ENCODE data around the gene BIRC5. TPM values are rescaled to one million over a fixed set of nuclear protein-coding genes. Genes with fewer than 3 reads are reported as not detected.
A peak's percentile ranks its signal among the peaks of the same experiment; 100 is the strongest.

The BIRC5 gene
- total RNA-seq, 2 experiments from 2014 or later: 92.4 to 102 TPM

DNA sequence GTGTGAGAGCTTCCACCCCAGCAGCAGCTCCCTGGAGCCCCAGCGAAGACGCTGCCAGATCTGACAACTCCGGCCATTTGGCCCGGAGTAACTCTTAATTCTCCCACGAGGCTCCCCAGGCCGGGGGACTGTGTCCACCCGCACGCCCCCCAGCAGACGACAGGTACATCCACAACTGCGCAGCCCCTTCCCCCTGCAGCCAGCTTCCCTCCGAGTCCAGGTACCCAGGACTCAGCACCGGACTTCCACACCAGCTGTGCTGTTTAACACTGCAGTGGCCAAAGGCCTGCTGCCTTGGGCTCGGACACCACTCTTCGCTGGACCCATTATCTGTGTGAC, 38.4 kb upstream of the BIRC5 start:
- H3K4me3 Mint-ChIP-seq: no peak overlapping the region
- peaks cover 54% of the 10 kb centered on the region for H3K36me3 Mint-ChIP-seq
- no peaks in the 10 kb centered on the region for H3K27me3 Mint-ChIP-seq
- H3K9me3 Mint-ChIP-seq: no peaks in the 10 kb centered on the region
- peaks cover 54% of the 10 kb centered on the region for H3K4me1 Mint-ChIP-seq
- no peak for DNase-seq
- no peak overlapping the region for H3K27ac Mint-ChIP-seq

DNA sequence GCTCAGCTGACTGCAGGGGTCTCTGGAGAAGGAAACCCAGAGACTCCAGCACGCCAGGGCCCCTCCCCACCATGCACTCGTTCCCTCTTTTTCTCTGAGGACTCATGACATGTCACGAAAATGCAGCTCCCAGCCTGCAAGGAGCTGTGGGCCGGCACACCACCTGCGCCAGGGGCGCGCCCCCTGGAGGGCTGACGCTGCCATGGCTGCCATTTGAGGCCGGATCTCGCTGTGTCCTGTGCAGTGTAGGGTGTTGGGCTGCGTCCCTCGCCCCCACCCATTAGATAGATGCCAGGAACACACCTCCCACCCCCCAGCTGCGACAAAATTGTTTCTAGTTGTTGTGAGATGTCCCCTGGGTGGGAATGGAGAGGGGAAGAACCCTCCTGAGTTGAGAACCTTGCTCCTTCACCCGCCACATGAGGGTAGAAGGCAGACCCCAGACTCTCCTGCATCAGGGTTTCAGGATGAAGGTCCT, 37.5 kb upstream of the BIRC5 start:
- Mint-ChIP-seq H3K27ac (no peak overlapping the region), H3K27me3 (no peaks in the 10 kb centered on the region), H3K4me1 (peaks cover 46% of the 10 kb centered on the region), H3K36me3 (peaks cover 53% of the 10 kb centered on the region), H3K4me3 (no peak overlapping the region), H3K9me3 (no peaks in the 10 kb centered on the region)
- DNase-seq: peak; percentile 80

DNA sequence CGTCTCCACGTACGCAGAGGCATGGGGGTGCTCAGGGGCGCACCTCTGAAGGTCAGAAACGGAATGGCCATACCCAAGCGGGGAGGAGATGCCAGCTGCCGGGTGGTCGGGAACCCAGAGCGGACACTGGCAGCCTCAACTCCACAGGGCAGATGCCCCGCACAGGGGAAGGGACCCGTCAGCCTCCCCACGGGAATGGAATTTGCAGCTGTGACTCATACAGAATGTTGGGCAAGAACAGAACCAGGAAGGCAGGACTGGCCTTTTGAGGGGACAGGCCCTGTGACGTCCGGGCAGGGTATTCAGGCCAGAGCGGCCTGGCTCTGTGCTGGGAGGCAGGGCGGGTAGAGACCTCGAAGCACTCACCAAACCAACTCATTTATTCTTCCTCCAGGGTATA, 34.7 kb upstream of the BIRC5 start:
- Mint-ChIP-seq H3K9me3 (no peaks in the 10 kb centered on the region), H3K4me3 (no peak overlapping the region), H3K27me3 (no peaks in the 10 kb centered on the region), H3K4me1 (peaks cover 22% of the 10 kb centered on the region), H3K27ac (no peak overlapping the region), H3K36me3 (peaks cover 48% of the 10 kb centered on the region)
- DNase-seq: no peak

DNA sequence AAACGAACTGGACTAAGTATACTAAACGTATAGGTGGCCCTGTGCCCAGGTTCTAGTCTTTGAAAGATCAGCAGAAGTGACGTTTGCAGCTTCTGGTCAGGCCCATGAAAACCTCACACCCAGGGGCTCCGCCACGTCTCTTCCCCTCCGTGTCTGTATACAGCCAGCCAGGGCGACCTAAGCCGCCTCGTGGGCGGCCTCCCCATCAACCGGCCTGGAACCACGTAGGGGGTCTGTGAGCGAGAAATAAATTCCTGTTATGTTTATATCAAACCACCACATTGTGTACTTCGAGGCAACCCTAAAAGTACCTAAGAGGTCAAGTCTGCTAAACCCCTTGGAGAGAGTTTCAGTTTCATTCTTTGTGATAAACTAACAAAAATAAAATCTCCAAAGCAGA, 34.0 kb upstream of the BIRC5 start:
- no peak overlapping the region for H3K4me3 Mint-ChIP-seq
- H3K36me3 Mint-ChIP-seq: peaks cover 51% of the 10 kb centered on the region
- peaks cover 21% of the 10 kb centered on the region for H3K4me1 Mint-ChIP-seq
- no peaks in the 10 kb centered on the region for H3K9me3 Mint-ChIP-seq
- no peaks in the 10 kb centered on the region for H3K27me3 Mint-ChIP-seq
- no peak overlapping the region for H3K27ac Mint-ChIP-seq
- no peak for DNase-seq

DNA sequence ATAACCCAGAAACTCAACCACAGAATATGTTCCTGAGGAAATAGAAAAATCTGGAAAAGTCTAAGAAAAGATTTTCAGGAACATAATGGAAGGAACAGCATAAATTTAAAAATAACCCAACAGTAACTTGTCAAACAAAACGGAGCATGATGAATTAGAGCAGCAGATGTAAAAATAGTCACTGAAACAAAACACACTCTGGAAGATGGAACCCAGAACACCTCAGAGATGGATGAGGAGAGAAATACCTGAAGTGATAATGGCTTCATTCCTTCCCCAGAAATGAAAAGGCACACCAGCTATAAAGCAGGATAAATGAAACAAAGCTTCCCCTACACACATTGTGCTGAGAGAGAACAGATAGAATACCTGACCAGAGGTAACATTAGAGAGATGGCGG, 33.5 kb upstream of the BIRC5 start:
- DNase-seq: no peak
- Mint-ChIP-seq H3K27me3 (no peaks in the 10 kb centered on the region), H3K36me3 (peaks cover 48% of the 10 kb centered on the region), H3K4me3 (no peak overlapping the region), H3K4me1 (peaks cover 21% of the 10 kb centered on the region), H3K27ac (no peak overlapping the region), H3K9me3 (no peaks in the 10 kb centered on the region)

DNA sequence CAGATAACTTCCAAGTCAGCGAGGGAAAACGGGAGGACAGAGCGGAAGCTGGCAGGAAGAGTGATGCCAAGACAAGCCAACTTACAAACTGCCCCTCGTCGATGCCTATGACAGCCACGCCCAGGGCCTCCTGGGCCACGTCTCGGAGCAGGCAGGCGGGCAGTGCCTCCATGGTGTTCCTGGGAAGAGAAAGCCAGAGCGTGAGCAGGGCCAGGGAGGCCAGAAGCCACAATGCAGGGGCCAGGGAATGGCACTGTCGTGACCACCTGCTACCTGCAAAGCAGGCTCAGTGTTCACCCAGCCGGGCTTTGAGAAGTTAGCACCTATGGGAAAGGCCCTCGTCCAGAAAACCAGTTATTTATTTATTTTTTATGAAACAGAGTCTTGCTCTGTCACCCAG, 31.5 kb upstream of the BIRC5 start:
- peaks cover 15% of the 10 kb centered on the region for H3K4me1 Mint-ChIP-seq
- peaks cover 50% of the 10 kb centered on the region for H3K36me3 Mint-ChIP-seq
- no peaks in the 10 kb centered on the region for H3K27me3 Mint-ChIP-seq
- H3K27ac Mint-ChIP-seq: no peak overlapping the region
- H3K4me3 Mint-ChIP-seq: no peak overlapping the region
- no peak for DNase-seq
- H3K9me3 Mint-ChIP-seq: no peaks in the 10 kb centered on the region

DNA sequence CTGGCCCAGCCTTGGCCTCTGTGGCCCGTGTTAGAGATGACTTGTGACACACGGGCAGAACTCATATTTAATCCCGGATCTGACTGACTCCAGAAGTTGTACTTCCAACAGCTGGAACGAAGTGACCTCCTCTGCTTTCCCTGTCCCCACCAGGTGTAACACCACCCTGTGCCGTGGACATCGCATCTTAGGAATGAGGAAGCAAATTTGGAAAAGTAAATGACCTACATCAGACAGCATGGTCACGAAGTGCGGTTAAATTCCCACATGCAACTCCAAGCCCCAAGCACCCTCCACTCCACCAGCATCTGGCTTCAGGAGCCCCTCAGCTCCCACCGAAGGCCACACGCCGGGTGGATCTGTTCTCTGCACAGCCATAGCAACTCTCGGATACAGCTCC, 30.1 kb upstream of the BIRC5 start:
- Mint-ChIP-seq H3K4me1 (peaks cover 18% of the 10 kb centered on the region), H3K27me3 (no peaks in the 10 kb centered on the region), H3K36me3 (peaks cover 47% of the 10 kb centered on the region), H3K9me3 (no peaks in the 10 kb centered on the region), H3K4me3 (peak overlapping the region; percentile 40), H3K27ac (no peak overlapping the region)
- no peak for DNase-seq

DNA sequence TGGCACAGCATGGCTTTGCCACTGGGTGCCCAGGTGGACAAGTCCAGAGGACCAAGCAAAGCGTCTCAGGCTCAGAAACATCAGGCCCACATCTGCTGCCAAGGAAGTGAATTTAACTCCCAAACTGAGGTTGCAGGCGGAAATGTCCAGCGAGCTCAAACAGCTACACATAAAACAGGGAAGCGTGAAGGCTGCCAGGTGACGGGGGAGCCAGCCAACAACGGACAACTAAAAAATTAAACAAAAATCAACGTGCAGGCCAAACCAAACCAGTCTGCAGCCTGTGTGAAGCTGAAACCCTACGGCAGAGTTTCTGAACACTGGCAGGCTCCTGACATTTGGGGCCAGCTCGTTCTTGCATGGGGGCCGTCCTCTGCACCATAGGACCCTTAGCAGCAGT, 29.7 kb upstream of the BIRC5 start:
- Mint-ChIP-seq H3K27me3 (no peaks in the 10 kb centered on the region), H3K27ac (no peak overlapping the region), H3K36me3 (peaks cover 44% of the 10 kb centered on the region), H3K9me3 (no peaks in the 10 kb centered on the region), H3K4me3 (peak overlapping the region; percentile 40), H3K4me1 (peaks cover 18% of the 10 kb centered on the region)
- no peak for DNase-seq

DNA sequence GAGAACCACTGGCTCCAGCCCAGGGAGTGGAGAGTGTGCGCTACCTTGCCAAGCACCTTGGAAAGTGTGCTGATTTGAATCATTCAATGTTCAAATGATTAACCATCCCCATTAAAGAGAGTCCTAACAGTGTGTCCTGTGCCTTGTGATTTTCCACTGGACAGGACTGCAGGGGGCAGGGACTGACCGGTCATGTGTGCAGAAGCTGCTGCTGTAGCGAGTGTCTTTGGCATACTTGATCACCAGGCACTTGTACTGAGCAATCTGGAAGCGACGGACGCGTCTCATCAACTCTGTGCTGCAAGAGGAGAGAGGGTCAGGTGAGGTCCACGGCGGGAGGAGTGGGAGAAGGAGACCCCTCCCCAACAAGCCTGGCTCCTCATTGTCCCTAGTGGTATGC, 29.2 kb upstream of the BIRC5 start:
- Mint-ChIP-seq H3K9me3 (no peaks in the 10 kb centered on the region), H3K4me1 (peaks cover 18% of the 10 kb centered on the region), H3K27ac (no peak overlapping the region), H3K4me3 (peak overlapping the region; percentile 88), H3K27me3 (no peaks in the 10 kb centered on the region), H3K36me3 (peaks cover 40% of the 10 kb centered on the region)
- no peak for DNase-seq

DNA sequence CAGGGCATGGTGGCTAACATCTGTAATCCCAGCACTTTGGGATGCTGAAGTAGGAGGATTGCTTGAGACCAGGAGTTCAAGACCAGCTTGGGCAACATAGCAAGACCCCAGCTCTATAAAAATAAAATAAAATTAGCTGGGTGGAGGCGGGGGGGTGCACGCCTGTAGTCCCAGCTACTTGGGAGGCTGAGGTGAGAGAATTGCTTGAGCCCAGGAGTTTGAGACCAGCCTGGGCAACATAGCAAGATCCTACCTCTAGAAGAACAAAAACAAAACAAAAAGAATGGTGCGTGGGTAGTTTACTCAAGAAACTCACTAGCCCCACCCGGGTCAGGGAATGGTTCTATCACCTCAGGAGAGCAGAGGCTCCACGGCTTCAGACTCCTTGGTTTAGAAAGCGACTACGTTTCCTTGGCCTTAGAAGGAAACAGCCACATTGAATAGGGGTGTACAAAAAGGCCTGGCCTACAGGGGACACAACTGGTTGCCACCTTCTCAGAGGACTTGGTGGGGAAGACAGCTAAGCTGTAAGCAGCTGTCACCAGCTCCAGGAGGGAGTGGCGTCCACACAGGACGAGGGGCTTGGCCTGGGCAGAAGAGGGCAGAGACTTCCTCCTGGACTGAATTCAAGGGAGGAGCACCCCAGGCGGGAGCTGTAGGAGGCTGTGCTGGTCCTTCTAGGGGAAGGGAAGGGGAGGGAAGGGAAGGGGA, 27.9 kb upstream of the BIRC5 start:
- Mint-ChIP-seq H3K4me1 (peaks cover 13% of the 10 kb centered on the region), H3K27ac (peak overlapping the region; percentile 81), H3K9me3 (no peaks in the 10 kb centered on the region), H3K4me3 (peak overlapping the region; percentile 88), H3K36me3 (peaks cover 43% of the 10 kb centered on the region), H3K27me3 (no peaks in the 10 kb centered on the region)
- DNase-seq: no peak

DNA sequence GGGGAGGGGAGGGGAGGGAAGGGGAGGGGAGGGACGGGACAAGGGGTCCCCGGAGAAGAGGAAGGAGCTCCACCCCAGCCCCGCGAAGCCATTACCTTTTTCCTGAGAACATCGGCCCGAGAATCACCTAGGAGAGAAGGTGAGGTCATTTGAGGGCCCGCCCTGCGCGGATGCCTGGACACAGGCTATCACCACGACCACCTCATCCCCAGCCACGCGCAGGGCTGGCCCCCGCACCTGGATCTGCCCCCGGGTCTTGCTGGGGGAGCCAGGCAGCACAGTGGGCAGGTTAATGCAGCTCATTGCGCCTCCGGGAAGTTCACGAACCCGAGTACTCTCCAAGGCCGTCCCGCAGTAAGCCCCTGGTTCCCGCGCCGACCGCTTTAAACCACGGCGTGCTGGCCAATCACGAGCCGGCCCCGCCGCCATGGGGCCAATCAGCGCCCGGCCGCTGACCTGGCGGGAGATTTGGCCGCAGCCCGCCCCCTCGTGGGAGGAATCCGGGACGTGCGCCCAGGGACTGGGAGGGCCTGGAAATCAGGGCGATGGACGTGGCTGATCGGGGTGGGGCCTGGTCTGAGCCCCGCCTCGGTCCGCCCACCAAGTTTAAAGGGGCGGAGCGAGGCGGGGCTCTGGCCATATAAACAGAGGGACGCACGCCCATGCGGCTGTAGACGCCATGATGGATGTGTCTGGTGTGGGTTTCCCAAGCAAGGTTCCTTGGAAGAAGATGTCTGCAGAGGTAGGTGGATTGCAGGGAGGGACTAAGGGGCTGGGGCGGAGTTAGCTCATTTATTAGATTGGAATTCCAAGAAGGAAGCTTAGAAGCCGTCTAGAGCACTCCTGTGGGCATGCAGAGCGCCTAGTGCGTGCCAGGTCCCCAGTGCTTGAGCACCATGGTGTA, 27.1 kb upstream of the BIRC5 start, which contains the start of the genes AFMID and TK1:
AFMID (plus strand) TSS at position 671 of the 904 bp plus-strand sequence; CDS start at position 680, 9 bp downstream.
TK1 (minus strand) TSS at position 361 of the 904 bp plus-strand sequence; CDS start at position 303, 58 bp downstream.
- peaks cover 13% of the 10 kb centered on the region for H3K4me1 Mint-ChIP-seq
- no peaks in the 10 kb centered on the region for H3K9me3 Mint-ChIP-seq
- peak within 1 kb of the TSS; percentile 81 for H3K27ac Mint-ChIP-seq
- peak; percentile 98 for DNase-seq
- peaks cover 39% of the 10 kb centered on the region for H3K36me3 Mint-ChIP-seq
- H3K4me3 Mint-ChIP-seq: peak within 1 kb of the TSS; percentile 88
- H3K27me3 Mint-ChIP-seq: no peaks in the 10 kb centered on the region

DNA sequence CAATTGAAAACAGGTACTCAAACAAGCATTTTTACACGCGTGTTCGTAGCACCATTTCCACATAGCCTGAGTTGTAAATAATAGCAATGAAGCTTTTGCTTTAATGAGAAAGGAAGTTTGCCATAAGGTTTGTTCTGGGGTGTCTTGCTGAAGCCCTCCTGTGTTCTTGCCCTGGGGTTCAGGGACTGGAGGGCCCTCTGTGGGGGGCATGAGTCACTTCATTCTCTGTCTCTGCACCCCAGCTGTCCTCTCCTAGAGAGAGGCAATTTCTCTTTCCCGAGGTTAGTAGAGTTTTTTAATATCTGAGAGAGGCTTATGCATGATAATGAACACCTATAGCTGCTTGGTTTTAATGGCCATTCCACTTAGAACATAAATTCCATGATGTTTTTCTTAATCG, 17.3 kb upstream of the BIRC5 start:
- H3K4me3 Mint-ChIP-seq: no peak overlapping the region
- H3K36me3 Mint-ChIP-seq: peaks cover 6% of the 10 kb centered on the region
- no peak for DNase-seq
- H3K27me3 Mint-ChIP-seq: no peaks in the 10 kb centered on the region
- no peaks in the 10 kb centered on the region for H3K4me1 Mint-ChIP-seq
- no peaks in the 10 kb centered on the region for H3K9me3 Mint-ChIP-seq
- H3K27ac Mint-ChIP-seq: no peak overlapping the region

DNA sequence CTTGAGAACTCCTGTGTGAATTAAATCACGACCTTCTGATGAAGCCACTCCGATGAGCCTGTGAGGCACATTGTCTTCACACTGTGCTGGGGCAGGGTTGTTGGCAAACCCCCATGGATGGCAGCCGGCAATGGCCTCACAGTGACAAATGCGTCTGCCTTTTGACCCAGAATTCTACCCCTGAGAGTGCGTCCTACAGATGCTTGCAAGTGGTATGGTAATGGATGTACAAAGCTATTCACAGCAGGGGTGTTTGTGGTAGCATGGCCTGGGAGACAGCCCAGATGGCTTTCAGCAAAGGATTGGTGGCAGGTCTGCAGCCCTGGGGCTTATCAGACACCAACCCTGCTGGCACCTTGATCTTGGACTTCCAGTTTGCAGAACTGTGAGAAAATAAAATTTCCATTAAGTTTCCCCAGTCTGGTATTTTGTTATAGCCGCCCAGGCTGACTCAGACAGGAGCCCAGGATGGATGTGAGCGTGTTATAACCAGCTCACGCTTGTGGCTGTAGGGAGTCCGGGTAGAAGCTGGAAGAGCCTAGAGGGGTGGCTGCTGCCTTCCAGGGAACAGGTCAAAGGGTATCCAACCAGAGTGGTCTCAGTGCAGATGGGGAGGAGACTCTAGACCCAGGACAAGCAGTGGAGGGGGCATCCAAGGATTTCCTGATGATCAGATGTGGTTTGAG, 16.8 kb upstream of the BIRC5 start:
- H3K27me3 Mint-ChIP-seq: no peaks in the 10 kb centered on the region
- no peak for DNase-seq
- H3K4me3 Mint-ChIP-seq: no peak overlapping the region
- no peak overlapping the region for H3K27ac Mint-ChIP-seq
- H3K36me3 Mint-ChIP-seq: peaks cover 6% of the 10 kb centered on the region
- no peaks in the 10 kb centered on the region for H3K4me1 Mint-ChIP-seq
- no peaks in the 10 kb centered on the region for H3K9me3 Mint-ChIP-seq

DNA sequence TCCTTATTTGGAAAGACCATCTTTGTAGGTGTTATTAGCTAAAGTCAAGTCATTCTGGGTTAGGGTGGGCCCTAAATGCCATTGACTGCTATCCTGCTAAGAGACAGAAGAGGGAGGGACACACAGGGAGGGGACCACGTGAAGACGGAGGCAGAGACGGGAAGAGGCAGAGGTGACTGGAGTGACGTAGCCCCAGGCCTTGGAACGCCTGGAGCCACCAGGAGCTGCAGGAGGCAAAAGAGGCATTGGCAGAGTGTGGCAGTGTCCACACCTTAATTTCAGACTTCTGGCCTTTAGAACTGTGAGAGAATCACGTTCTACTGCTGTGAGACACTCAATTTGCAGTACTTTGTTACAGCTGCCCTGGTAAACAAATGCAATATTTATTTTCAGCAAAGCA, 13.6 kb upstream of the BIRC5 start:
- no peak for DNase-seq
- Mint-ChIP-seq H3K27me3 (no peaks in the 10 kb centered on the region), H3K36me3 (peaks cover 6% of the 10 kb centered on the region), H3K4me1 (no peaks in the 10 kb centered on the region), H3K27ac (no peak overlapping the region), H3K4me3 (no peak overlapping the region), H3K9me3 (no peaks in the 10 kb centered on the region)

DNA sequence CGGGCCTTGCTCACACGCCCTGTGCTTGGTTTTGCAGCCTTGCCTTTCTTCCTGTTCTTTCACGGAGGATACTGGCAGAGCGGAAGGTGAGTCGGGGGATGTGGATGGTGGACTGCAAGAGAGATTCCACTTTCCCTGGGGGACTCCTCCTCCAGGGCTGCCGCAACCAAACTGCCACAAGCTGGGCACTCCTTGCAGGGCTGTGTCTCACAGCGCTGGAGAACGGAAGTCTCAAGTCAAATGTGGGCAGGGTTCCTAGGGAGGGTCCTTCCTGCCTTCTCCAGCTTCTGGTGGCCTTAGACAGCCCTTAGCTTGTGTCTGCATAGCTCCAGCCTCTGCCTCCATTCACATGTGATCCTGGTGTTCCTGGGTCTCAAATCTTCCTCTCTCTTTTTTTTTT, 11.4 kb upstream of the BIRC5 start:
- Mint-ChIP-seq H3K27me3 (no peaks in the 10 kb centered on the region), H3K27ac (no peak overlapping the region), H3K4me3 (no peak overlapping the region), H3K4me1 (no peaks in the 10 kb centered on the region), H3K9me3 (no peaks in the 10 kb centered on the region), H3K36me3 (peaks cover 2% of the 10 kb centered on the region)
- no peak for DNase-seq

Data from activated naive CD8-positive, alpha-beta T cell treated with anti-CD3 and anti-CD28 coated beads for 36 hours (primary cell).